NCI-H2196 (cell line): ENCODE results near the gene CUBN.

ENCODE experiments used
- DNase-seq: peaks from one replicate; lab custom pipeline; 2025; ENCODE audit not compliant: unreplicated experiment; lab: John Stamatoyannopoulos, UW

Gene CUBN

DNA sequence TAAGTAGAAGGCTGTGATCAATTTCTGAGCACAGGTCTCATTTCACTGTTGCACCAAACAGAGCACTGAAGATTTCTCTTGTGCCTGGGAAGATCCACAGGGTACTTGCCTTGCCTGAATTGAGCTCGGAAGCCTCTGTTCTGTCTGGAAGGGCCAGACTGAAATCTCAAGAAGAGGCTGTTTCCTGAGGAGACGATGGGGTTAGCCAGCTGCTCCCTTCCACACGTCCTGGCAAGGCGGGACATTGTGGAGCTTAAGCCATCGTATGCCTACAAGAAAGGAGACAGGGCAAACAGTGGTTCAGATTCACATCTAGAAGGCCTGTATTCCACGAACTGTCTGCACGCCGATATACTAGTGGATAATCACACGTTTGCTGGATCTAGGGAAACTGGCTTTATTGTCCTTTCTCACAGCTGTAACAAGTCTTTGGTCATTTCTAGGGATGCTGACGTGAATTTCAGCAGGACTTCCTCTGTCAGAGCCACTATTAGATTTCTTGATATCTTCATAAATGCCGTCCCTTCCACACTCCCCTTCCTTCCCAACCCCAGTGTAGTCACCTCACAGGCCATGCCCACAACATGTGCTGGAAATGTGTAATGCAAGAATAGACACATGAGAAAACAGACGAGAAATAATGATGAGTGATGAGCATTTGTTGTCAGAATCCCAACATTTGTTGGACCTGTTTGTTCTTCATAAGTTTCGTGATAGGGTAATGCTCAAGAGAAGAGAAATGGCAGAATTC is 175.2 kb downstream of the CUBN start:
- DNase-seq, result no peak

GRCh38 chr10:16953270-16953669 is 176.3 kb downstream of the CUBN start:
- no peak for DNase-seq

- DNase-seq, result no peak
These were observed 177.0 kb downstream of the CUBN start for GRCh38 chr10:16952610-16953009.

DNA sequence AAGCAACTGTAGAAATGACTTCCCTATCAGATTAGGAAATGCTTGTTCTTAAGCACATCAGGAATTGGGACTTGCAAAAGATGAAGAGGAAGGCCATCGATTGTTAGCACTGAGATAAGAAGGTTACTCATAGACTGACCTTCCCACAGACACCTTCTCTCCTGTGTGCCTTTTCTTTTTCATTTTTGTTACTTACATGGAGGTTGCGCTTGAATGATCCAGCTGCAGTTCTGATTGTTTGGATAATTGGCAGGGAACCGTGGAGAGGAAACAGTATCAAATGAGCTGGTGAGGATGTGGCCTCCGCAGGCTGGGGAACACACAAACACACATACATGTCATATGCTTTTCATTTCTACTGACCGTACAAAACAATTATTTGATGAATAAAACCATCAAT is 177.5 kb downstream of the CUBN start:
- DNase-seq, result no peak

GRCh38 chr10:16950656-16951601 is 178.7 kb downstream of the CUBN start:
- DNase-seq, result no peak

GRCh38 chr10:16949816-16950215 is 179.8 kb downstream of the CUBN start:
- DNase-seq, result no peak

DNA sequence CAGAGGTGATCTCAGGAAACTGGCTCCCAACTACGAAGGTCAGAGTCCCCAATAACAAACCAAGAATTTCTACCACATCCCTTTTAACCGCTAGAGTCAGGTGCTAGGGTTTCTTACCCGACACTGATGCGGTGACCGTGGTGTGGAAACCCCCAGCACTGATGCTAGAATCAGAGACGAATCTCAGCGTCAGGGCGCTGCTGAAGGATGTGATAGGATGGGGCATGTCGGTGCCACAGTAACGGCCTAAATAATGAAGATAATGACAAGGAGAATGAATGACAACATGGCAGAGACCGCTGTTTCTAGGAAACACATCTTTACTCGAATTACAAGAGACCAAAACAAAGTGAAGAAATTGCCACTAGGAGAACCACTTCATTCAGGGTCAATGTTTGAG is 181.2 kb downstream of the CUBN start:
- no peak for DNase-seq

- DNase-seq, result no peak
These were observed 182.5 kb downstream of the CUBN start for GRCh38 chr10:16947069-16947468.

DNA sequence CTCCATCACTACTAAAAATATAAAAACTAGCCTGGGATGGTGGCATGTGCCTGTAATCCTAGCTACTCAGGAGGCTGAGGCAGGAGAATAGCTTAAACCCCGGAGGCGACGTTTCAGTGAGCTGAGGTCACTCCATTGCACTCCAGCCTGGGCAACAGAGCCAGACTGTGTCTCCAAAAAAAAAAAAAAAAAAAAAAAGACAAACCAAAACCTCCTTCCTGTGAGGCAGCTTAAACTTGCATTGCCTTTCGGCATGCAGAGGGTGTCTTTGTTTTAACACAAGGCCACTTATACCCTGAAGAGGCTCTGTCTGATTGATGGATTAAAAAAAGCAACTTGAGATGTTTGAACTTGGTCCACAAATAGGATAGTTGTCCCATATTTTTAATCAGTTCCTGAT is 184.0 kb downstream of the CUBN start:
- DNase-seq, result no peak

DNA sequence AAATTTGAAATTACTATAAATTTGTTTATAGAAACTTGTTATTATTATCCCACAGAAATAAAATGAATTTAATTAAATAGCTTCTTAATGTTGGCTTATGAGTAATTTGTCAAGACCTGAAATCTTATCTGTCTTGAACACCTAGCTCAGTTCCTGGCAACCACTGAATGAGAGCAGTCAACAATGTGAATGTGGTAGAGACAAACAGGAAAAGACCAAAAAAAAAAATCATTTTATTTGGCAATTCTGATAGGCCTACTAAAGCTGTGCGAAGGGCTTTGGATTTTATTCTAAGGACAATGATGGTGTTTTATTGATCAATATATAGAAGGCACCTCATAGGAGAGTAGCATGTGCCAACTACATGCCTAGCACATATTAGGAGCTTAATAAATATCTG is 184.6 kb downstream of the CUBN start:
- DNase-seq, result no peak

DNA sequence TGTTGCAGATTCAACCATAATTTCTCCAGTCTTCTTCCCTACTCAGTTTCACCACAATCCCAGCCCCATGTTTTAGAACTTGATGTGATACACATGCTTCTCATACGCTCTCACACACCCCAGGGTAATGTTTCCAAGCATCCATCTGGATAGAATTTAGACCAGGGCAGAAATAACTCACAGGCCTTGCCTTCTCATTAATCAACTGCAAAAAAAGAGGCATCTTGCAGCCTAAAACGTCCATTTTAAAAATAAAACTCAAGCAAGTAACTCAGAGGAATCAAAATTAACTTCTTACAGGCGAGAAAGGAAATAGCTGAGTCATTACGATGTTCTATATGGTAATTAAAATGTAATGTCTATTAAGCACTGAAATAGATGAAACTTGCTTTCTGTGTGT is 185.2 kb downstream of the CUBN start:
- no peak for DNase-seq

- no peak for DNase-seq
These were observed 186.0 kb downstream of the CUBN start for GRCh38 chr10:16943295-16944285.

GRCh38 chr10:16942381-16943078 is 187.1 kb downstream of the CUBN start:
- DNase-seq, result no peak

GRCh38 chr10:16941870-16942269 is 187.7 kb downstream of the CUBN start:
- no peak for DNase-seq

GRCh38 chr10:16941067-16941466 is 188.5 kb downstream of the CUBN start:
- DNase-seq, result no peak

- DNase-seq, result no peak
These were observed 190.7 kb downstream of the CUBN start for GRCh38 chr10:16938952-16939351.

DNA sequence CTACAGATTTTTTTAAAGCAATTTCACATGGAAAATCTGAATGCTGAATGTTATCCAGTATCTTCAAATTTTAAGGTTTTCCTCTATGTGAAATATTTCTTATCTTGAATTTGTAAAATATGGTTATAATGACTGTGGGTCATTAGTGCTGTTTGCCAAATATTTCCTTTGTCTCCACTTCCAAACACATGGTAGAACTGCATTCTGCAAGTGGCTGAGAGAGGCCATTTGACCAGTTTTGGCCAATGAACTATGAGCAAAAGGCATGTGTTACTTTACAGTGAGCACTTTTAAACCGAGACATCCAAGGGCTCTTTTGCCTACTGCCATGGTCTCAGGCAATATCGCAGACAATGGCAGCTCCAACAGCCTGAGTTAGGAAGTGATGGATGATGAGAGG is 195.2 kb downstream of the CUBN start:
- no peak for DNase-seq

GRCh38 chr10:16933783-16934182 is 195.8 kb downstream of the CUBN start:
- no peak for DNase-seq

DNA sequence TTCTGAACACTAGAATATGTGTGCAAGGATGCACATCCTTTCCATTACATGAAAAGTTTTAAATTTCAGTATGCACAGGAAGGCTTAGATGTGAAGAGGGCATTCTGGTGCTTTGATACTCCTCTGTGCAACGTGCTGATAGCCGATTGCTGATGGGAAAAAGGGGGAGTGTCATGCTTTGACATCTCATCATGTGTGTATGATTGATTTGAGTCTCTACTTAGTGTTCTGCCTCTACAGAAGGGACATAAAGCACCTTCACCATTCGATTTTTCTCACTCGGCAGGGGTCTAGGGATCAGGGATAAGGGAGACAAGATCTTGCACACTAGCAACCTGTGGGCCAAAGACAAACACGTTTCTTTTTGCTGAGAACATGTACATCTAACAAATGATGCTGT is 197.7 kb downstream of the CUBN start:
- DNase-seq, result no peak

- no peak for DNase-seq
These were observed 199.1 kb downstream of the CUBN start for GRCh38 chr10:16930540-16930939.
